GM21723 (cell line): ENCODE results near the gene RAB26.
"Not testable (repeated sequence)": the region's sequence is repeated elsewhere in the genome, so short reads cannot be mapped to it uniquely, and the experiment has no call there.

ENCODE experiments used
- ATAC-seq: cut with Tn5 transposase; IDR thresholded peaks from one replicate; pipeline ENCODE4 v1.9.1; 2021; ENCODE audit warnings: mild to moderate bottlenecking, moderate library complexity; ENCODE audit not compliant: unreplicated experiment

RAB26 gene, protein sequence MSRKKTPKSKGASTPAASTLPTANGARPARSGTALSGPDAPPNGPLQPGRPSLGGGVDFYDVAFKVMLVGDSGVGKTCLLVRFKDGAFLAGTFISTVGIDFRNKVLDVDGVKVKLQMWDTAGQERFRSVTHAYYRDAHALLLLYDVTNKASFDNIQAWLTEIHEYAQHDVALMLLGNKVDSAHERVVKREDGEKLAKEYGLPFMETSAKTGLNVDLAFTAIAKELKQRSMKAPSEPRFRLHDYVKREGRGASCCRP

GRCh38 chr16:2147981-2148671, at the start of gene RAB26:
RAB26 (plus strand) TSS chr16:2148625; CDS start chr16:2148784, 159 bp downstream.
- ATAC-seq = no peak

- not testable (repeated sequence) for ATAC-seq
These were observed 46.8 kb upstream of the RAB26 start for GRCh38 chr16:2101581-2101980.

DNA sequence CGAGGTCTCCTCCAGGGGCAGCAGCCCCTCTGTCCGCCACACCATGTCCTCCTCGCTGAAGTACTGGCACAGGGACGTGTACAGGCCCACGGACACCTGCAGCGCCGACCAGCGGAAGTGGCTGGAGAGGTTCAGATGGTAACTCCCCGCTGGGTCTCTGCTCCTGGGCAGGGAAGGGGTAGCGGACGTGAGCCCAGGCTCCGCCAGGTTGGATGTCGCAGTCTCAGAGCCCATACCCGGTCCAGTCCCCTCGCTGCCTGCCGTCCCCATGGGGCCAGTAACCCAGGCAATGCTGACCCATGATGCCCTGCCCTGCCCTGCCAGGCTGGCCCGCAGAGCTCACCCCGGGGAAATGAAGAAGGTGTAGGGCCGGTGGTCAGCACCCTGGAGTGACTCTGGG, 46.0 kb upstream of the RAB26 start:
- no peak for ATAC-seq

DNA sequence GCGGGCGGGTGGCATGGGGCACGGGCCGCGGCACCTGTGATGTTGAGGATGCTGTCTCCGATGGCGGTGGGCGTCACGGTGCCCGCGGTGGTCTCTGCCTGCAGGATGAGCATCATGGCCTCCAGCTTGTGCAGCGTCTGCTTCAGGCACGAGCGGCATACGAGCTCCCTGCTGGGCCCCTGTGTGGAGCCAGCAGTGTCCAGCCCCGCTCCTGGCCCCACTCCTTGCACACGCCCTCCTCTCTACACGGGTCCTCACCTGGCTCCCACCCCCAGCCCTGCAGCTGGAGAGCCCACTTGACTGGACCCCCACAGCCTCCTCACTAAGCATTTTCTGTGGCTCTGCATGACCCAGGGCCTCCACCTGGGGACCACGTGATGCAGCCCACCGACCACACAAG, 44.0 kb upstream of the RAB26 start:
- not testable (repeated sequence) for ATAC-seq

DNA sequence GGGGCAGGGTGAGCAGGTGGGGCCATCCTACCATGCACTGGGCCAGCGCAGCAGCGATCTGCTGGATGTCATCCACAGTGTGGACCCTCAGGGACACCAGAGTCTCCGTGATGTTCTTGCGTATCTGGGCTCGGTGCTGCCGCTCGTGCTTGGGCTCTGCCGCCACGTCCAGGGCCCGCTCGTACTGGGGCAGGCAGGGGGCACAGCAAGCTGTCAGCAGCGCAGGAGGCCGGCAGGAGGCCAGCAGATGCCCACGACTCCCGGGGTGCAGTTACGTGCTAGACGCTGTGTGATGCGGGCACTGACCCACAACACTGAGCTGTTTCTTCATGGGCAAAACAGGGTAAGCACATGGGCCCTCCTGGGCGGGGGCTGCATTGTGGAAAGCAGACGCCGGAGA, 43.1 kb upstream of the RAB26 start:
- not testable (repeated sequence) for ATAC-seq

GRCh38 chr16:2105769-2106168, 42.7 kb upstream of the RAB26 start:
- ATAC-seq = not testable (repeated sequence)

GRCh38 chr16:2106211-2106610, 42.2 kb upstream of the RAB26 start:
- ATAC-seq = not testable (repeated sequence)

DNA sequence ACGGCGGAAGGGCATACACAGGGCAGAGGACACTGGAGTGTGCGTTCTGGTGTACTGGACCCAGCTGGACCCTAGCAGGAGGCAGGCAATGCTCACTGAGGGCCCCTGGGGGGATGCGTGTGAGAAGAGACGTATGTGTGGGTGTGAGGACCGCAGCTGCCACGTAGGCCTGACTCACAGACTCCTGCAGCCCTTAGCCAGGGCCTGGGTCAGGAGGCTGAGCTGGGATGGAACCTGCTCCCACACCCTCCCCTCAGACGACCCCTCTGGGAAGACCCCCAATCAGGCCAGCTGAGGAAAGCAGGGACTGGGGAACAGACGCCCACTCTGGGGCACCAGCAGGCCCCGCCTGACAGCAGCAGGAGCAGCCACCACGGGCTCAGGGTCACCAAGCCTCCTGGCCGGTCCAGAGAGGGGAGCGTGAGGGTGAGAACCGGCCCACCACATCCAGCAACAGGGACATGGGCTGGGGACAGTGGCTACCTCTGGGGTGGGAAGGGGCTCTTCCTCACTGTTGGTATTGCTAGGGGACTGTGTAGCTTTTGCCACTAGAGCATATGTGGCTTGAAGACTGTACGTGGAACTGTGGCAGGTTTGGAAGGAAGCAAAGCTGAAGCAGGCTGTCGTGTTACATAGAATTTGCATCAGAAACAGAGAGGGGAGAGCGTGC, 41.2 kb upstream of the RAB26 start:
- ATAC-seq = not testable (repeated sequence)

GRCh38 chr16:2107791-2108125, 40.7 kb upstream of the RAB26 start:
- not testable (repeated sequence) for ATAC-seq

GRCh38 chr16:2108446-2109270, 39.8 kb upstream of the RAB26 start:
- not testable (repeated sequence) for ATAC-seq

- ATAC-seq = not testable (repeated sequence)
These were observed 39.2 kb upstream of the RAB26 start for GRCh38 chr16:2109271-2109580.

GRCh38 chr16:2109872-2110271, 38.6 kb upstream of the RAB26 start:
- ATAC-seq = not testable (repeated sequence)

DNA sequence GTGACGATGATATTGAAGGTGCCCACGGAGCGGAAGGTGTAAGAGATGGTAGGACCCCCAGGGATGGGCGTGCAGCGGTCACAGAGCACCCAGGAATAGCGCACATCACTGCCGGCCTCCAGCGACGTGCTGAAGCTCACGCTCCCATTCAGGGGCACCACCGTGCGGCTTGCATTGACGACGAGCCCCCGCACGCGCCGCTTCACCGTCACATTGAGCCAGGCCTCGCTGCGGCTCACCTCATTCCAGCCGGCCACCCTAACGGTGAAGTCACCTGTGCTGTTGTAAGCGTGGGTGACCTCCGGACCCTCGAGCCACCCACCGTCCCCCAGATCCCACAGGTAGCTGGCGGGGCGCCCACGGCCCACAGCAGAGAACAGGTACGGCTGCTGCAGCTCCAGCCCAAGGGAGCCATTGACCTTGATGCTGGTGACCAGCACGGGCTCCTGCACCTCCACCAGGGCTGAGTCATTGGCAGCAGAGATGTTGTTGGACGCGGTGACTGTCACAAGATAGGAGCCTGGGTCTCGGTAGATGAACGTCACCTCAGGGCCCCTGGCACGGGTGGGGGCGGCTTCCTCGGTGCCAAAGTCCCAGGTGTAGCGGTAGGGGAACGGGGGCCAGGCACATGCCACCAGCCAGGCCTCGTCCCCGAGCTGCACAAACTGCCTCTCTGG, 38.0 kb upstream of the RAB26 start:
- ATAC-seq = not testable (repeated sequence)

DNA sequence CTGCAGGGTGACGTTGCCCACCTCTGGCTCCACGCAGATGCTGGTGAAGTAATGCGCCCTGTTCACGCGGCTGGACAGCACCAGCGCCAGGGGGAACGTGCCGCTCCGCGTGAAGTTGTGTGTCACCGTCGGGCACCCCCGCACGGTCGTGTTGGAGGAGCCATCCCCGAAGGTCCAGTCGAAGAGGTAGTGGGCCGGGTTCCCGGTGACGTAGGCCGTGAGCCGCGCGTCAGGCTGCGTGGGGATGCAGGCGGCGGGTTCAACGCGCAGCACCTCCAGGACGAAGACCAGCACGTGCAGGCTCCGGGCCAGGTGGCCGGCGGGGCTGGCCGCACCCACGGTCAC, 37.4 kb upstream of the RAB26 start:
- ATAC-seq = not testable (repeated sequence)

DNA sequence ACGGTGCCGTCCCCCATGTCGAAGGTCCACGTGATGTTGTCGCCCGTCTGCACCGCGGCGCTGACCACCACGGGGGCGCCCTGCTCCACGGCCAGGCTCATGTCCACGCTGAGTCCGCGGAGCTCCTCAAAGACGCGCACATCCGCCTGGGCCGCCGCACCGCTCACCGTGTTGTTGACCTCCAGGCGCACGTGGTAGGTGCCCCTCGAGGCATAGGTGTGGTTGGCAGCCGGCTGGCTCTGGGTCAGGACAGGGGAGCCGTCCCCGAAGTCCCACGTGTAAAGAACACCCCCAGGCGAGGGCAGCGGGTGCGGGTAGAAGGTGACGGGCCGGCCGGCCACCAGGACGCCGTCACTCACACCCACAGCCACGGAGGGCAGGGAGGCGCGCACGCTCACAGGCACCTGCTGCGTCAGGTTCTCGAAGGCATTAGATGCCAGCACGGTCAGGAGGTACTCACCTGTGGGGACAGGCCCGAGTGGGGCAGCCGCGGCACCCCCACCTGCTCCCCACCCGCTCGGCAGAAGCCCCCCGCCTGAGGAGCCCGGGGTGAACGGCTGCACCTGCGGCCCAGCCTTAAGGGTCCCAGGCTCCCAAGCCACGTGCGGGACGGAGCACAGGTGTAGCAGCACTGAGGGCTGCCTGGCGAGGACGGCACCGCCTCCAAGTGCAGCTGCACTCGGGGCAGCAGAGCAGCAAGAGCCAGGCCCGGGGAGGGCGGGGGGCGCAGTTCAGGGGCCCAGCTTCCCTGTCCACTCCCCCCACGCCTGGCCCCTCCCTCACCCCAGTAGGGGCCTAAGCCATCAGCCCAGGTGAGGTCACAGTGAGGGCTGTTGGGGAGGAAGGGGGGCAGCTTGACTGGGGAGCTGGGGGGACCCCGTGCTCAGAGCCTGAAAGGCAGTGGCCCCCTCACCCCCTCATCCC, 36.8 kb upstream of the RAB26 start:
- not testable (repeated sequence) for ATAC-seq

- not testable (repeated sequence) for ATAC-seq
These were observed 35.8 kb upstream of the RAB26 start for GRCh38 chr16:2112539-2113106.

- ATAC-seq = not testable (repeated sequence)
These were observed 34.2 kb upstream of the RAB26 start for GRCh38 chr16:2114225-2114624.

DNA sequence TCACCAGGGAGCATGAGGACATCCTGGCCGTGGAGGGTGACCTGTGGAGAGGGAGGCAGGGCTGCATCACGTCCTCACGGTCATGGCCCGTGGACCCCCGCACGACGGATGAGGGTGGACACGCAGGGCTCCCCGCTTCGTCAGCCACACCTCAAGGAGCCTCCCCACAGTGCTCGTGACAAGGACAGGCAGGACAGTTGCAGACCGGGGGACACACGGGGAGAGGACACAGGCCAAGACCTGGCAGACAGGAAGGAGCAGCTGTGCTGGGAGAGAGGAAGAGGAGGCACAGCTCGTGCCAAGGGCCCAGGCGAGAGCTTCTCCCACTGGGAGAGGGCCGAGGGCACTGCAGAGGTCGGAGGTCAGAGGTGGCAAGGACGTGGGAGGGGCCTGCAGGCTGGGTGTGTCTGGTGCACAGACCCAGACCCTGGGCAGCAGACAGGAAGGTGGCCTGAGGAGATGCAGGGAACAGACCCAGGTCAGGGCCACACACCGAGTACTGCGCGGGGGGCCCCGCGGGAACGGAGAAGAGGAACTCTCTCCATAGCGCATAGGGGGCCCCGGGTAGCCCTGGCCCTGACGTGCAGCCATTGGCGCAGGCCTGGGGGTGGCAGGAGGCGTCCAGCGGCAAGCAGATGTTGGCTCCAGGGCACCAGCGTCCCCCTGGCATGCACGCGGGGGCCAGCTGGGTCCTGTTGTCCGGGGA, 33.4 kb upstream of the RAB26 start:
- ATAC-seq = not testable (repeated sequence)

DNA sequence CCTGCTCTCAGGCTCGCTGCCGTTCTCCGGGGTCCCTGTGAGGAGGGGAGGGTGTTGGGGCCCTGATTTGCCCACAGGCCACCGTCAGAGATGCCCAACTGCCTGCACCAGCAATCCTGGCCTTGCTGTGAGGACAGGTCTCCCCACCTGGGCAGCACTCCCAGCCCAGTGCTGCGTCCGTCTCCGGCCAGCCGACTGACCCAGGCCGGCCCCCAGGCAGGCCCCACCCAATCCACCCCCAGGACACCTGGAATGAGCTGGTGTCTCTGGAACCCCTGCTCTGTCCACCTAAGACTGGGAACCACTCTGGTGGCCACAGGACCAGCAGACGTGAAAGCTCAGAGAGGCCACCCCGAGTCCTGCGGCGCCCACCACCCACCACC, 32.8 kb upstream of the RAB26 start:
- ATAC-seq = no peak
